Stimulated activated CD8-positive, alpha-beta memory T cell treated with anti-CD3 and anti-CD28 coated beads, Interleukin-12 subunit alpha, Interleukin-12 subunit beta, amount 100 ng/mL, for 24 hours (primary cell): ENCODE data around the gene NDUFB4.
"Not testable (repeated sequence)": the region's sequence is repeated elsewhere in the genome, so short reads cannot be mapped to it uniquely, and the experiment has no call there.

Source experiments
- DNase-seq: peaks from one replicate; pipeline ENCODE4 v3.0.0-alpha.2; 2020; ENCODE audit errors: extremely low read depth

NDUFB4 gene

GRCh38 chr3:120569222-120570057 is 26.7 kb upstream of the NDUFB4 start:
- no peak for DNase-seq

DNA sequence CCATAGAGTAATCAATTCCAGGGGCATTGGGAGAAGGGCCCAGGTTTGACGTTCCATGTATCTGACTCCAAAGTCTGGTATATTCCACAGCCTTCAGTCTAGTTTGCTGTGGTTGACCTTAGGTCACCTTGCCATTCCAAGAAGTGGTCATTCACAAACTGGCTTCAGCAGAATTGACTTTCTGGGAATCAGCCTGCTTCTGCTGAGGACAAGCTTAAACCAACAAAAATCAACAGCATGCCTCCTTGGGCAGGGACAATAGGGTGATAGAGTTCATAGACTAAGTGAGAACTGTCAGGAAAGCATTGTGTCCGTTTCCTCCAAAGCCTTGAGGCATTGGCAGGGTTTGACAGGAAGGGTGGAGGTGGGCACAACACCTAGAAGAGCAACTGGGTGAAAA is 24.1 kb upstream of the NDUFB4 start:
- DNase-seq: no peak

DNA sequence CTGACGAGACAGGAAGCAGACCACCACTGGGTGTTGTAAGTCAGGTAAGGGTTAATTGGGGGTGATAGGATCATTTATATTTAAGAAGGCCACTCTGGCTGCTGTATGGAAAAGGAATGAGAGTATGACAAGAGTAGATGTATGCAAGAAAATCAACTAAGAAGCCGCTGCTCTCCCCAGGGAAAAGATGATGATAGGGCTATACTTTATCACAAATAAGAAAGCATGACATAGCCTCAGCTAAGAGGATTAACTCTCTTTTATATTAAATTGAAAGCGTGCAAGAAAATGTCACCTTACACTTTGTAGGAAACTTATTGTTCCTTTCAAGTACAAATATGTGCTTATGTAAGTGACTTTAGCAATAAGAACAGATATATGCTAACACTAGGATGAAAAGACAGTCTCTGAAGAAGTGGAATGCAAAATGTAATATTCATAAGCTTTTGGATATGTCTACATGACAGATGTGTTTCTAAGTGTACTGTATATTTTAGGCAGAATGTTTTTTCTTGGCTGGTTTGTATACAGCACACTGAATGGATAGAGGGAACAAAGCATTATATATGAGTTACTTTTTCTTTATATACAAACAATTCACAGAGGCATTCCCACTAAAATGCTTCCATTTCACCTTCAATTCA is 8.7 kb upstream of the NDUFB4 start:
- DNase-seq: no peak

DNA sequence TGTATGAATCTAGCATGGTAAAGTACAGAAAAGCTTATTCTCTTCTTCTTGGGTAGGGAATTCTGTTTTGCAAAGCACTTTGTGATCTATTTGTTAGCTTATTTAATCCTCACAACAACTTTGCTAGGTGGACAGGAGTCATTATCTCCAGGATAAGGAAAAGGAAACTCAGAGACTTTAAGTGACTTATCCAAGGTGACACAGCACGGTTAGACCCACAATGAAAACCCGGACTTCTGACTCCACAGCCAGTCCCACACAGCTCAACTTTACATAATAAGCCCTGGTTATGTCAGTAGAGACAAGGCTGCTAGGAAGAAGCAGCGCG is 384 bp upstream of the NDUFB4 start:
- DNase-seq: no peak

DNA sequence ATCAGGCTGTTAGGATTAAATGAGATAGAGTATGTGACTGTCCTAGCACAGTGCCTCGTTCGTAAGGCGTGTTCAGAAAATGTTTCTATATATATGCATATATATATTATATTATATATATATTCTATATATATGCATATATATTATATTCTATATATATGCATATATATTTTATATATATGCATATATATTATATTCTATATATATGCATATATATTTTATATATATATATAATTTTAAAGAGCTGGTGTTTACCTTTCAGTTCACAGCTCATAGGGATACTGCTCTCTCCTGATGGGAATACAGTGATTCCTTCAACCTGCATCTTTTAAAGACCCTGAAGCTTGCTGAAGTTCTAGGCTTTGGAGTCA is 702 bp downstream of the NDUFB4 start:
- no peak for DNase-seq

DNA sequence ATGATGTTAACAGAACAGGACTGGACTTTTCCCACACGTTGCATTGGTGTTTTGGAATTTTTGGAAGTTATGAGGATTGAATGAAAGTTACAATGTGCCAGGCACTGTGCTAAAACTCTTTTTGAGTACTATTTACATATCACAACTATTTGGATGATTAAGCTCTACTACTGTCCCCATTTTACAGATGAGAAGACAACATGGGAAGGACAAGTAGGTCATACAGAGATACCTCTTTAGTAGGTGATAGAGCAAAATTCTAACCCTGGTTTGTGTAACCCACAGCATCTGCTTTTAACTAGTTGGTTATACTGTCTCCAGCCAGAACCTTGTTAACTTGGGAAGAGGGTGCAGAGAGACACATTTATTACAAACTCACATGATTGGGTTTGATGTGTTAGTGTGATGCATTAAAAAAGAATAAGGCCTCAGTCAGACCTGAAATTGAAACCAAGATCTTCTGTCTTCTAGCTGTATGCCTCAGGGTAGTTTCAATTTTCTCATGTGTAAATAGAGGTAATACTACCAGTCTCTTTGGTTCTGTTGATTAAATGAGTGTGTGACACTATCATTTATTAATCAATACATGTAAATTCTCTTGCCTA is 1.4 kb downstream of the NDUFB4 start:
- no peak for DNase-seq

- no peak for DNase-seq
These were observed 3.1 kb downstream of the NDUFB4 start for GRCh38 chr3:120599211-120599610.

- DNase-seq: no peak
These were observed 5.4 kb downstream of the NDUFB4 start for GRCh38 chr3:120601554-120601953.

- no peak for DNase-seq
These were observed 6.5 kb downstream of the NDUFB4 start for GRCh38 chr3:120602682-120603081.

GRCh38 chr3:120604382-120604781 is 8.2 kb downstream of the NDUFB4 start:
- no peak for DNase-seq

DNA sequence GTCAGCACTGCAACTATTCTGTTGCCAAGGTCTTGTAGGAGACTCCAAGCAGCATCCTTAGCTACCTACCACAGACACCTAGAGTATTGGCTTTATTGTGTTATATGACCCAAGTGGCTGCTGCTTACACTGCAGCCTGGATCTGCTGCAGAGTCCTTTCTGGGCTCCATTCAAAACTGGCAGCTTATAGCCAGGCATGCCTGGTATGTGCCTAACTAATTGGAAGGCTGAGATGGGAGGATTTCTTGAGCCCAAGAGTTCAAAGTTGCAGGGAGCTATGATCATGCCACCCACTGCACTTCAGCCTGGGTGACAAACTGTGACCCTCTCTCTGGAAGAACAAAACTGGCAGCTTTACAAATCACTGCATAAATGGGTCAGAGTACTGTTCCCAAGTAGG is 8.6 kb downstream of the NDUFB4 start:
- no peak for DNase-seq

- DNase-seq: no peak
These were observed 12.4 kb downstream of the NDUFB4 start for GRCh38 chr3:120608506-120608905.

- DNase-seq: no peak
These were observed 18.6 kb downstream of the NDUFB4 start for GRCh38 chr3:120614765-120615164.

- no peak for DNase-seq
These were observed 19.9 kb downstream of the NDUFB4 start for GRCh38 chr3:120615847-120616609.

GRCh38 chr3:120616745-120617144 is 20.6 kb downstream of the NDUFB4 start:
- DNase-seq: not testable (repeated sequence)

DNA sequence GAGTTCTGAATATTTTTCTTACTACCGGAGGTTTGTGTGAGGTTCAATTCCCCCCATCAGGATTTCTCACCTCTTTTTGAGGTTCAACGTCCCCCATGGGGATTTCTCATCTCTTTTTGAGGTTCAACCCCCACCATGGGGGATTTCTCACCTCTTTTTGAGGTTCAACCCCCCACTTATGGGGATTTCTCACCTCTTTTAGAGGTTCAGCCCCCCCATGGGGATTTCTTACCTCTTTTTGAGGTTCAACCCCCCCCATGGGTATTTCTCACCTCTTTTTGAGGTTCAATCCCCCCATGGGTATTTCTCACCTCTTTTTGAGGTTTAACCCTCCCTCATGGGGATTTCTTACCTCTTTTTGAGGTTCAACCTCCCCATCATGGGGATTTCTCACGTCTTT is 26.3 kb downstream of the NDUFB4 start:
- DNase-seq: no peak

DNA sequence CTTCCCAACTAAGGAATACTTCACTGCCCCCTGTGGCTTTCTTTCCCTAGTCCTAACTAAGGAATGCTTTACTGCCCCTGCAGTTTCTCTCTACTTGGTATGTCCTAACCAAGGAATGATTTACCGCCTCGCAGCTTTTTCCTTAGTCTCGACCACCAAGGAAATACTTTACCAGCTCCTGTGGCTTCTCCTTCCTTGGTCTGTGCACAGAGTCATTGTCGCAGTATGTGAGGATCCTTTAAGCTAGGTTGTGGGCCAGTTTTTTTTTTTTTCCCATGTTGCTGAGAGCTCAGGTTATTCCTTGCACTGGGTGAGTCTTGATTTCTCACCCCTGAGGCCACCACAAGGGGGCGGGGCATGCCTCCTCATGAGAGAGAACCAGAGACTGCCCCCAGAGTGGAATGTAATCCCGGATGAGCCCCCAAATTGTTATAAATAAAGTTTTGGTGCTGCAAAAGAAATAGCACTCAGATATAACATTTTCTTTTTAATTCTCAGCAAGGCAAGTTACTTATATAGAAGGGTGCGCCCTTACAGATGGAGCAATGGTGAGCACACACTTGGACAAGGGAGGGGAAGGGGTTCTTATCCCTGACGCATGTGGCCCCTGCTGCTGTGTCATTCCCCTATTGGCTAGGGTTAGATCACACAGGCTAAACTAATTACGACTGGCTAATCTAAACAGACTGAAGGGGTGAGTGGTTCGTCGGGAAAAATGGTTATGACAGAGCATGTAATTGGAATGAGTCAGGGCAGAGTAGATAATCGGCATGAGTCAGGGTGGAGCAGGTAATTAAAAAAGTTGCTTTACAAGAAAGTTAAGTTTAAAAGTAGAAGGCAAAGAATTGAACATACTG is 27.0 kb downstream of the NDUFB4 start:
- no peak for DNase-seq

DNA sequence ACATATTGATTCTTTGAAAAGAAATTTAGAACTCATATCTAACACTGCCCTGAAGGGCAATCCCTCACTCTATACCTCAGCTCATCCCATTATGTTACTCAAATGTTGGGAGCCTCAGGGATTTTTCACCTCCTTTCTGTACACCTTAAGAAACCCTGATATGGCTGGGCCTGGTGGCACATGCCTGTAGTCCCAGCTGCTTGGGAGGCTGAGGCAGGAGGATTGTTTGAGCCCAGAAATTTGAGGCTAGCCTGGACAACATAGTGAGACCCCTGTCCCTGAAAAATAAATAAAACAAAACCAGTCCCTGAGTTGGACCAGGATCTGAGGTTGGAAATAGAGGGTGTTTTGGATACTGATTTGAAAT is 27.6 kb downstream of the NDUFB4 start:
- DNase-seq: no peak

DNA sequence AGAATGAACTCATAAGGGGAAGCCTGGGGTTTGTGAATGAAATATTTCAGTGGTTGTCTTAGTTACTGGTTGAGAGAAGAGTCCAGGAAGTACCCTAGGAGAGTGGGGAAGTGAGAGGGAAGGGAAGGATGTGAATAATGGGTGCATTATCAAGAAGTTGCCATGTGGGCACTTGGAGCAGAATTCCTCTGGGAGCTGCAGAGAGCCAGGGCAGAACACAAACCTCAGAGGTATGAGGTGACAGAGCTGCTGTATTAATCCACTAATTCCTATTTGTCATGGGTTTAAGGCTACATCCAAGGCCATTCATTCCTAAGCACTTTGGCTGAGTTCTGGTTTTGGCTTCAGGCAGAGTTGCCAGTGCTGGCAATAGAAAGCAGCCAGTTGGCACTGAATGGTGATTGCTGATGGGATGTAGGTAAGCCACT is 29.0 kb downstream of the NDUFB4 start:
- no peak for DNase-seq

DNA sequence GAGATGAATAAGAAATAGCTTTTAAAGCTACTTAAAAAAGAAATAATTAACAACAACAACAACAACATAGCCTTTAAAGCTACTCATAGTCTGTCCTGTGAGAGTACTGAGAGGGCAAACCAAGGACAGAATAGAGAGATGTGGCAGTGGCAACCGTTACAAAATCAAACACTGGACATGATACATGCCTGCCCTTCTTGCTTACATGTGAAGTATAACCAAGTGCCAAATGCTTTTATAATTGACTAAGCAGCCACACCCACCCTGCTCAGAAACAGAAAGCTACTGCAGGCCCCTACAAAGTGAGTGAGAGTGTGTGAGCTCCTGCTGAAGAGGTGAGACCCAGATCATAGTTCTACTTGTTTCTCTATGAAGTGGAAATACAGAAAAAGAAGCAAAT is 38.4 kb downstream of the NDUFB4 start:
- no peak for DNase-seq

GRCh38 chr3:120636795-120637401 is 40.8 kb downstream of the NDUFB4 start:
- DNase-seq: no peak
